OCI-LY1 (cell line): ENCODE results near the gene TRAPPC12.

Source experiments
- H2AFZ ChIP-seq: fragments of 200-600 bp; sonication (generic), shearing (Covaris generic); 2 replicates; pipeline ENCODE4 v1.6.0; 2014; ENCODE audit warnings: antibody characterized with exemption, mild to moderate bottlenecking, low read length
- H3F3A ChIP-seq: fragments of 200-600 bp; sonication (generic), shearing (Covaris generic); 2 replicates; pipeline ENCODE4 v1.6.0; 2014; ENCODE audit warnings: mild to moderate bottlenecking, antibody characterized with exemption, low read length, moderate library complexity; ENCODE audit not compliant: insufficient read depth
- H3K27ac ChIP-seq: fragments of 200-600 bp; sonication (generic); 2 replicates; pipeline ENCODE4 v1.5.1; 2014; ENCODE audit warnings: low read length, mixed run types, mild to moderate bottlenecking, low read depth; ENCODE audit not compliant: poor library complexity, severe bottlenecking
- H3K27me3 ChIP-seq: fragments of 200-600 bp; sonication (generic); 2 replicates; pipeline ENCODE4 v1.6.0; 2014; ENCODE audit warnings: antibody characterized with exemption, mild to moderate bottlenecking, low read length, moderate library complexity; ENCODE audit not compliant: insufficient read depth
- H3K36me3 ChIP-seq: fragments of 200-600 bp; sonication (generic); 2 replicates; pipeline ENCODE4 v1.6.1; 2014; ENCODE audit warnings: mild to moderate bottlenecking, antibody characterized with exemption, low read length, moderate library complexity, mixed read lengths; ENCODE audit not compliant: insufficient read depth
- H3K4me1 ChIP-seq: fragments of 200-600 bp; sonication (generic); 2 replicates; pipeline ENCODE4 v1.5.1; 2014; ENCODE audit warnings: mild to moderate bottlenecking, low read length, moderate library complexity; ENCODE audit not compliant: insufficient read depth, severe bottlenecking
- H3K4me2 ChIP-seq: fragments of 200-600 bp; sonication (generic), shearing (Covaris generic); 2 replicates; pipeline ENCODE4 v1.6.1; 2014; ENCODE audit warnings: low read length
- H3K4me3 ChIP-seq: fragments of 200-600 bp; sonication (generic); 2 replicates; pipeline ENCODE4 v1.5.1; 2014; ENCODE audit warnings: low read length, low read depth, mild to moderate bottlenecking, mixed read lengths; ENCODE audit not compliant: poor library complexity, severe bottlenecking
- H3K79me2 ChIP-seq: fragments of 200-600 bp; shearing (Covaris generic); 2 replicates; pipeline ENCODE4 v1.6.1; 2016; ENCODE audit warnings: mixed run types, low read length, mixed read lengths; ENCODE audit not compliant: insufficient read depth
- H3K9ac ChIP-seq: fragments of 200-600 bp; sonication (generic), shearing (Covaris generic); 2 replicates; pipeline ENCODE4 v1.6.1; 2014; ENCODE audit warnings: mild to moderate bottlenecking, low read length, mixed read lengths
- H3K9me2 ChIP-seq: fragments of 200-600 bp; sonication (generic), shearing (Covaris generic); 2 replicates; pipeline ENCODE4 v1.6.1; 2014; ENCODE audit warnings: low read depth, mild to moderate bottlenecking, low read length, mixed read lengths
- H3K9me3 ChIP-seq: fragments of 200-600 bp; shearing (Covaris generic); 2 replicates; pipeline ENCODE4 v1.6.1; 2014; ENCODE audit warnings: low read length, mixed read lengths
- H4K20me1 ChIP-seq: fragments of 200-600 bp; sonication (generic), shearing (Covaris generic); 2 replicates; pipeline ENCODE4 v1.6.0; 2016; ENCODE audit warnings: mild to moderate bottlenecking, low read length; ENCODE audit not compliant: insufficient read depth
- EZH2 ChIP-seq: fragments of 200-600 bp; sonication (generic), shearing (Covaris generic); IDR thresholded peaks from 2 replicates; pipeline ENCODE4 v1.8.0; 2017; ENCODE audit warnings: borderline replicate concordance, mixed run types, mild to moderate bottlenecking, antibody characterized with exemption, low read length, moderate library complexity, mixed read lengths
- TF ChIP-seq, protein P1 (sequence below): fragments of 200-600 bp; sonication (generic), shearing (Covaris generic); IDR thresholded peaks from 2 replicates; pipeline ENCODE4 v1.5.1; 2017; ENCODE audit warnings: mild to moderate bottlenecking, antibody characterized with exemption, low read length, moderate library complexity, mixed read lengths

Gene TRAPPC12

DNA sequence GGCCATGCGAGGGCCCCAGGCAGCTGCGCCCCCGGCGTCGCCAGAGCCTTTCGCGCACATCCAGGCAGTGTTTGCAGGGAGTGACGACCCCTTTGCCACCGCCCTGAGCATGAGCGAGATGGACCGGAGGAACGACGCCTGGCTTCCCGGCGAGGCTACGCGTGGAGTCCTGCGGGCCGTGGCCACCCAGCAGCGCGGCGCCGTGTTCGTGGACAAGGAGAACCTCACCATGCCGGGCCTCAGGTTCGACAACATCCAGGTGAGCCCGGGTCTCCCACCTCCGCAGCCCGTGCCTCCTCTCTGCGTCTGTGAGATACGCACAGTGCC, 8.9 kb downstream of the TRAPPC12 start:
- H3F3A ChIP-seq: no peaks in the 10 kb centered on the region
- H3K27ac ChIP-seq: no peak overlapping the region
- no peak overlapping the region for H3K9ac ChIP-seq
- no peaks in the 10 kb centered on the region for H3K27me3 ChIP-seq
- H2AFZ ChIP-seq: no peak overlapping the region
- peaks cover 11% of the 10 kb centered on the region; the same call in 1 of the 2 replicates for H3K79me2 ChIP-seq
- H4K20me1 ChIP-seq: no peaks in the 10 kb centered on the region
- H3K36me3 ChIP-seq: peaks cover 92% of the 10 kb centered on the region
- no peak overlapping the region for H3K4me3 ChIP-seq
- no peaks in the 10 kb centered on the region for H3K4me1 ChIP-seq
- TF ChIP-seq EZH2: no peak
- TF ChIP-seq, protein P1, sequence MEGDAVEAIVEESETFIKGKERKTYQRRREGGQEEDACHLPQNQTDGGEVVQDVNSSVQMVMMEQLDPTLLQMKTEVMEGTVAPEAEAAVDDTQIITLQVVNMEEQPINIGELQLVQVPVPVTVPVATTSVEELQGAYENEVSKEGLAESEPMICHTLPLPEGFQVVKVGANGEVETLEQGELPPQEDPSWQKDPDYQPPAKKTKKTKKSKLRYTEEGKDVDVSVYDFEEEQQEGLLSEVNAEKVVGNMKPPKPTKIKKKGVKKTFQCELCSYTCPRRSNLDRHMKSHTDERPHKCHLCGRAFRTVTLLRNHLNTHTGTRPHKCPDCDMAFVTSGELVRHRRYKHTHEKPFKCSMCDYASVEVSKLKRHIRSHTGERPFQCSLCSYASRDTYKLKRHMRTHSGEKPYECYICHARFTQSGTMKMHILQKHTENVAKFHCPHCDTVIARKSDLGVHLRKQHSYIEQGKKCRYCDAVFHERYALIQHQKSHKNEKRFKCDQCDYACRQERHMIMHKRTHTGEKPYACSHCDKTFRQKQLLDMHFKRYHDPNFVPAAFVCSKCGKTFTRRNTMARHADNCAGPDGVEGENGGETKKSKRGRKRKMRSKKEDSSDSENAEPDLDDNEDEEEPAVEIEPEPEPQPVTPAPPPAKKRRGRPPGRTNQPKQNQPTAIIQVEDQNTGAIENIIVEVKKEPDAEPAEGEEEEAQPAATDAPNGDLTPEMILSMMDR: no peak
- H3K9me2 ChIP-seq: no peaks in the 10 kb centered on the region
- H3K9me3 ChIP-seq: no peaks in the 10 kb centered on the region
- no peak overlapping the region for H3K4me2 ChIP-seq

DNA sequence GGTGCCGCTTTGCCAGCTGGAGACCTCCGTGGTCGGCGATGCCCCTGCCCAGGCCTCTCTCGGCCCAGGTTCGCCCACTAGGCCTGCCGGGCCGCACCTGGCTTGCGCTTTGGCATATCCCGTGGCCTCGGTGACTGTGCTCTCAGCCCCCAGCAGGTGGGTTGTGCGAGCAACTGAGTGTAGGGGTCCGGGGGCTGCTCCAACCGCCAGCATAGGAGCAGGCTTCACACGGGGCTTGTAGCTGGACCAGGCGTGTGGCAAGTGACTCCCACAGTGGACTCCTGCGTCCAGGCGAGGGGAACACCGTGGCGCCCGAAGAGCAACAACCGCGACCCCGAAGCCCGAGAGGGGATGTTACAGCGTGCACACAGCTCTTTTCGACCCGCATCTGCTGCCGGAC, 9.7 kb downstream of the TRAPPC12 start:
- no peak overlapping the region for H2AFZ ChIP-seq
- H3K9ac ChIP-seq: no peak overlapping the region
- H3K4me3 ChIP-seq: no peak overlapping the region
- no peaks in the 10 kb centered on the region for H3K4me1 ChIP-seq
- H3F3A ChIP-seq: no peaks in the 10 kb centered on the region
- H3K27me3 ChIP-seq: no peaks in the 10 kb centered on the region
- H3K9me3 ChIP-seq: 0 out of 2 replicates have a peak, but pooled peaks cover 4% of the 10 kb centered on the region
- H3K4me2 ChIP-seq: no peak overlapping the region
- no peak overlapping the region for H3K27ac ChIP-seq
- H3K36me3 ChIP-seq: peaks cover 92% of the 10 kb centered on the region
- H3K79me2 ChIP-seq: peaks cover 10% of the 10 kb centered on the region; the same call in 1 of the 2 replicates
- no peaks in the 10 kb centered on the region for H3K9me2 ChIP-seq
- H4K20me1 ChIP-seq: no peaks in the 10 kb centered on the region
- TF ChIP-seq, protein P1: no peak
- TF ChIP-seq EZH2: no peak

DNA sequence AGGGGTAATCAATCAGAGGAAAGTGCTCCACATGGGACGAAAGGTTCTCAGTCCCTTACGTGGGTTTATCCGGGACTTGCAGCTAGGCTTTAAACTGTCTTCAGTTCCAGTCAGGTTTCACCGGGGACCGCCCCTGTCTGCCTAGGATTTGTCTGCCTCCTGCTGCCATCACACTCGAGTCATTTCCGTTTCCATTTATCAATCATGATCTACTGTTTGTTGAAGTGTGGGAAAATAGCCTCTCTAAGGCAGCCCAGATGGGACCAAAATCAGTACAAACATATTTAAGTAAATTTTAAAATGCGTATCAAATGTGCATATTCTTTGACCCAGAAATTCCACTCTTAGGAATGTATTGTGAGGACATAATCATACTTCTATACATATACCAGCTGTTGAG, 10.5 kb downstream of the TRAPPC12 start:
- H3K4me3 ChIP-seq: no peak overlapping the region
- H3K4me1 ChIP-seq: no peaks in the 10 kb centered on the region
- H3K4me2 ChIP-seq: no peak overlapping the region
- H2AFZ ChIP-seq: no peak overlapping the region
- H3K27me3 ChIP-seq: no peaks in the 10 kb centered on the region
- H3F3A ChIP-seq: no peaks in the 10 kb centered on the region
- H3K27ac ChIP-seq: no peak overlapping the region
- TF ChIP-seq, protein P1: no peak
- no peak for TF ChIP-seq EZH2
- 0 out of 2 replicates have a peak, but pooled peaks cover 1% of the 10 kb centered on the region for H3K79me2 ChIP-seq
- peaks cover 94% of the 10 kb centered on the region for H3K36me3 ChIP-seq
- H4K20me1 ChIP-seq: no peaks in the 10 kb centered on the region
- no peak overlapping the region for H3K9ac ChIP-seq
- H3K9me3 ChIP-seq: peaks cover 9% of the 10 kb centered on the region
- no peaks in the 10 kb centered on the region for H3K9me2 ChIP-seq
